GM12878 (cell line): ENCODE measurements around the gene FAM222A. TPM values are rescaled to one million over a fixed set of nuclear protein-coding genes. Genes with fewer than 3 reads are reported as not detected.

ENCODE experiments used
- ATAC-seq: fragments of 200-7000 bp; cut with Tn5 transposase; 3 replicates; pipeline ENCODE4 v1.9.1; 2020; ENCODE audit warnings: mild to moderate bottlenecking, moderate library complexity
- BruUV-seq: library from RNA; stranded (reverse); fragments of 400-500 nt; replicated peaks from 2 replicates; lab custom pipeline; 2021; lab: Mats Ljungman, UMichigan
- CTCF ChIA-PET: fragments of 300-600 bp; sonication (Branson Sonifier 250); formaldehyde crosslinking; extraction: SDS; loops from one replicate; lab custom pipeline; 2021; ENCODE audit warnings: inconsistent platforms; lab: Yijun Ruan, JAX
- POLR2A ChIA-PET: fragments of 350-600 bp; formaldehyde crosslinking; extraction: SDS; loops from one replicate; lab custom pipeline; 2021; ENCODE audit warnings: inconsistent platforms; lab: Charles Lee
- RAD21 ChIA-PET: fragments of 300-600 bp; sonication (Branson Sonifier 250); formaldehyde crosslinking; loops from one replicate; lab custom pipeline; 2023; ENCODE audit warnings: antibody characterized with exemption; ENCODE audit not compliant: unreplicated experiment; lab: Charles Lee
- SMC1A ChIA-PET: fragments of 300-600 bp; sonication (Branson Sonifier 250); formaldehyde crosslinking; loops from one replicate; lab custom pipeline; 2023; ENCODE audit not compliant: unreplicated experiment, uncharacterized antibody; lab: Charles Lee
- DNase-seq: peaks from one replicate; pipeline ENCODE4 v3.0.0-alpha.2; 2011; ENCODE audit warnings: low read depth, low spot score
- FAIRE-seq: peaks from 3 replicates; lab custom pipeline; 2011; peaks lifted over from hg19 to GRCh38; lab: Jason Lieb, UNC
- H2AFZ ChIP-seq: 2 replicates; pipeline ENCODE4 v1.6.0; 2011; ENCODE audit warnings: low read depth, low read length, control low read depth; ENCODE audit not compliant: control insufficient read depth
- H3K27ac ChIP-seq: 2 replicates; pipeline ENCODE4 v1.5.1; 2011; ENCODE audit warnings: control low read depth; ENCODE audit not compliant: control insufficient read depth, insufficient read depth
- H3K27me3 ChIP-seq, 2 experiments: replicated peaks in 1 of 2; 2 replicates each; pipeline versions ENCODE4 v1.6.0 to v1.6.1; 2011; ENCODE audit warnings: low read length in 1 of 2; ENCODE audit not compliant: control insufficient read depth in 2 of 2, insufficient read depth in 2 of 2
- H3K36me3 ChIP-seq, 2 experiments: 2 replicates each; pipeline ENCODE4 v1.5.1; 2011; ENCODE audit warnings: low read length in 1 of 2; ENCODE audit not compliant: control insufficient read depth in 2 of 2, insufficient read depth in 2 of 2
- H3K4me1 ChIP-seq: 2 replicates; pipeline ENCODE4 v1.6.1; 2011; ENCODE audit warnings: mild to moderate bottlenecking, low read length, moderate library complexity, mixed read lengths; ENCODE audit not compliant: control insufficient read depth, insufficient read depth
- H3K4me2 ChIP-seq: 2 replicates; pipeline ENCODE4 v1.6.0; 2011; ENCODE audit warnings: control low read depth; ENCODE audit not compliant: control insufficient read depth, insufficient read depth
- H3K4me3 ChIP-seq: fragments of 200-600 bp; sonication (generic); 2 replicates; pipeline ENCODE4 v1.5.1; 2016
- H3K79me2 ChIP-seq: 2 replicates; pipeline ENCODE4 v1.6.0; 2011; ENCODE audit warnings: low read length; ENCODE audit not compliant: control insufficient read depth, insufficient read depth
- H3K9ac ChIP-seq: 2 replicates; pipeline ENCODE4 v1.8.0; 2011; ENCODE audit warnings: low read length, control low read depth, mixed read lengths; ENCODE audit not compliant: control insufficient read depth, insufficient read depth
- H3K9me3 ChIP-seq: replicated peaks from 3 replicates; pipeline ENCODE4 v1.5.1; 2011; ENCODE audit warnings: mild to moderate bottlenecking, low read length; ENCODE audit not compliant: control insufficient read depth, insufficient read depth
- H4K20me1 ChIP-seq: 2 replicates; pipeline ENCODE4 v1.6.0; 2011; ENCODE audit not compliant: control insufficient read depth, insufficient read depth
- BHLHE40 ChIP-seq, 2 experiments: fragments of 450-650 bp in 1 of 2; IDR thresholded peaks; 2 replicates each; pipeline ENCODE4 v1.6.1; 2011 to 2017; ENCODE audit warnings: low read depth in 2 of 2, borderline replicate concordance in 1 of 2, improper control_type of control experiment in 1 of 2, low read length in 1 of 2, mild to moderate bottlenecking in 1 of 2
- ETV6 ChIP-seq, 2 experiments: fragments of 450-650 bp in 1 of 2; IDR thresholded peaks in 1 of 2; conservative IDR thresholded peaks in 1 of 2; 2 replicates each; pipeline ENCODE4 v1.6.1; 2014; ENCODE audit warnings: antibody characterized with exemption in 1 of 2, borderline replicate concordance in 1 of 2, low read depth in 1 of 2, mild to moderate bottlenecking in 1 of 2, moderate library complexity in 1 of 2
- IKZF2 ChIP-seq, 2 experiments: fragments of 450-650 bp; IDR thresholded peaks; 2 replicates each; pipeline ENCODE4 v1.6.1; 2017; ENCODE audit warnings: mild to moderate bottlenecking in 2 of 2, moderate library complexity in 2 of 2
- NRF1 ChIP-seq: conservative IDR thresholded peaks from 2 replicates; pipeline ENCODE4 v1.6.1; 2011; ENCODE audit warnings: mild to moderate bottlenecking, low read depth, low read length, improper control_type of control experiment
- PML ChIP-seq: IDR thresholded peaks from 2 replicates; pipeline ENCODE4 v1.6.1; 2012; ENCODE audit warnings: low read length, inconsistent platforms
- RAD21 ChIP-seq: IDR thresholded peaks from 2 replicates; pipeline ENCODE4 v1.6.1; 2011; ENCODE audit warnings: mild to moderate bottlenecking, low read depth, low read length, moderate library complexity; ENCODE audit not compliant: insufficient read depth
- RFX5 ChIP-seq: IDR thresholded peaks from 2 replicates; pipeline ENCODE4 v1.6.1; 2011; ENCODE audit warnings: low read depth, low read length, improper control_type of control experiment
- ZNF207 ChIP-seq: fragments of 450-650 bp; IDR thresholded peaks from 2 replicates; pipeline ENCODE4 v1.6.1; 2014; ENCODE audit warnings: antibody characterized with exemption, mild to moderate bottlenecking, borderline replicate concordance
- ZNF274 ChIP-seq: IDR thresholded peaks from one replicate; pipeline ENCODE4 v1.8.0; 2011; ENCODE audit not compliant: insufficient read length, insufficient read depth
- WGBS: methylation state at CpG from one replicate; pipeline ENCODE4 v1.1.6; 2016; ENCODE audit warnings: low lambda C conversion rate; ENCODE audit not compliant: insufficient replicate concordance, insufficient coverage; ENCODE audit errors: missing lambda C conversion rate; 5-methylcytosine and 5-hydroxymethylcytosine counted together
- in situ Hi-C: fragments of 300-500 bp; cut with MboI; formaldehyde crosslinking; loops from 9 replicates; pipeline ENCODE4 v1.14.3; 2018; ENCODE audit warnings: mixed read lengths
- intact Hi-C: fragments of 100-400 bp; cut with micrococcal nuclease; formaldehyde crosslinking; loops from one replicate; pipeline ENCODE4 v1.14.2; 2022; ENCODE audit not compliant: unreplicated experiment
- polyA plus RNA-seq, 11 experiments: library from polyadenylated mRNA; depleted of rRNA in 4 of 11; unstranded in 6 of 11; stranded (reverse) in 5 of 11; fragments of >200 nt; fragmentation: Nextera tagmentation in 4 of 11; fragmentation: Illumina TruSeq in 1 of 11; extraction: Ambion mirVana in 4 of 11; extraction: Trizol in 1 of 11; gene quantifications; 1 replicate in 1 of 11; 2 replicates in 10 of 11; pipeline versions ENCODE4 v1.2.1 to v1.2.3, GENCODE V29; 2011 to 2016; ENCODE audit warnings: inconsistent platforms in 2 of 11, missing spikeins in 2 of 11, low read depth in 1 of 11
- total RNA-seq, 4 experiments: library from RNA; depleted of rRNA in 3 of 4; stranded (reverse); fragments of >200 nt in 3 of 4; fragmentation: Illumina TruSeq in 1 of 4; extraction: Trizol in 1 of 4; gene quantifications; 2 replicates each; pipeline versions ENCODE4 v1.2.1 to v1.2.3, GENCODE V29; 2013 to 2021
- TF ChIP-seq, protein P1 (sequence below): fragments of 450-650 bp; IDR thresholded peaks from 2 replicates; pipeline ENCODE4 v1.6.1; 2017; ENCODE audit warnings: antibody characterized with exemption, mild to moderate bottlenecking, moderate library complexity

The FAM222A gene
- total and polyA plus RNA-seq, 10 of the 15 experiments (the other 5 are each of a cell fraction or from before 2014, with no cell fraction given), result 0.04 to 0.49 (median 0.14) TPM; not detected in 3

DNA sequence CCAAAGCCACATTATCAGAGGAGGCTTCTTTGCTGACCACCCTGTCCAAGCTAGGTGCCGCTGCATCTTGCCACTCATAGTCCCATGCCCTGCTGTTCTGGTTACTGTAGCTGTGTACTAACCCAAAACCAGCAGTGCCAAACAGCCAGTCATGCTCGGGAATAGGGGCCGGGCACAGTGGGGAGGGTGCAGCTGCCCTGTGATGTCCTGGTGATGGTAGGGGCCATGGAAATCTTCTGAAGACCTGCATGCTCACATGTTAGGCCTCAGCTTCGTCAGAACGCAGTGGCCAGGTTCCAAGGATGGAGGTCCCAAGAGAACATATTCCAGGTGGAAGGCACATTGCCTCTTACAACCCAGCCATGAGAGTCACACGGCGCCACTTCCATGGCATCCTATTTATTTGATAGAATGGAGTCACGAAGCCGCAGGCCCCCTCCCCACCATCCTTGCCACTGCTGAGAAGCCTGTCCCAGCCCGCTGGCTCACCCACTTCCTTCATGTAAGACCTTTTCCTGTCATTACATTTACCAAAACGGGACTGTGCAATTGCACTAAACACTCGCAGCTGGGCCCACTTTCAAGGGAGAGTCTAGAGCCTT lies 48.5 kb downstream of the FAM222A start:
- WGBS, result 49% methylated on average over 12 of the region's 12 CpGs

More for the DNA sequence above, 48.5 kb downstream of the FAM222A start:
- H3K9ac ChIP-seq, result no peak overlapping the region
- no peak overlapping the region for H2AFZ ChIP-seq
- H3K27me3 ChIP-seq, result no peaks in the 10 kb centered on the region
- intact Hi-C loops, result no loop called here
- no peak overlapping the region for H3K27ac ChIP-seq
- H3K4me3 ChIP-seq, result no peak overlapping the region
- in situ Hi-C loops, result no loop called here
- no peaks in the 10 kb centered on the region for H4K20me1 ChIP-seq
- H3K4me1 ChIP-seq, result no peaks in the 10 kb centered on the region
- no peaks in the 10 kb centered on the region for H3K36me3 ChIP-seq
- H3K4me2 ChIP-seq, result no peak overlapping the region
- CTCF ChIA-PET, result interaction anchor here (0.8 to 1.3 kb wide), 2 partner anchors 9 to 83 kb away, joined by 3 to 4 read pairs; no protein-coding TSS in a partner anchor
- no peak for DNase-seq
- no peaks in the 10 kb centered on the region; the same call in 2 of the 3 replicates for H3K9me3 ChIP-seq
- BruUV-seq, result no TSS peak
- TF ChIP-seq RAD21 (no peak), BHLHE40 (IDR thresholded peaks at IDR 0.05; ENCODE audit: borderline replicate concordance in 1 of 2, low read depth in 2 of 2, low read length in 1 of 2) (no peak), PML (no peak), ETV6 (conservative IDR thresholded peaks at IDR 0.05 in 1 of 2, IDR thresholded peaks at IDR 0.05 in 1 of 2; ENCODE audit: borderline replicate concordance in 1 of 2, low read depth in 1 of 2) (no peak), IKZF2 (IDR thresholded peaks at IDR 0.05) (no peak), NRF1 (no peak), ZNF274 (no peak), ZNF207 (no peak), RFX5 (no peak)
- TF ChIP-seq, protein P1, sequence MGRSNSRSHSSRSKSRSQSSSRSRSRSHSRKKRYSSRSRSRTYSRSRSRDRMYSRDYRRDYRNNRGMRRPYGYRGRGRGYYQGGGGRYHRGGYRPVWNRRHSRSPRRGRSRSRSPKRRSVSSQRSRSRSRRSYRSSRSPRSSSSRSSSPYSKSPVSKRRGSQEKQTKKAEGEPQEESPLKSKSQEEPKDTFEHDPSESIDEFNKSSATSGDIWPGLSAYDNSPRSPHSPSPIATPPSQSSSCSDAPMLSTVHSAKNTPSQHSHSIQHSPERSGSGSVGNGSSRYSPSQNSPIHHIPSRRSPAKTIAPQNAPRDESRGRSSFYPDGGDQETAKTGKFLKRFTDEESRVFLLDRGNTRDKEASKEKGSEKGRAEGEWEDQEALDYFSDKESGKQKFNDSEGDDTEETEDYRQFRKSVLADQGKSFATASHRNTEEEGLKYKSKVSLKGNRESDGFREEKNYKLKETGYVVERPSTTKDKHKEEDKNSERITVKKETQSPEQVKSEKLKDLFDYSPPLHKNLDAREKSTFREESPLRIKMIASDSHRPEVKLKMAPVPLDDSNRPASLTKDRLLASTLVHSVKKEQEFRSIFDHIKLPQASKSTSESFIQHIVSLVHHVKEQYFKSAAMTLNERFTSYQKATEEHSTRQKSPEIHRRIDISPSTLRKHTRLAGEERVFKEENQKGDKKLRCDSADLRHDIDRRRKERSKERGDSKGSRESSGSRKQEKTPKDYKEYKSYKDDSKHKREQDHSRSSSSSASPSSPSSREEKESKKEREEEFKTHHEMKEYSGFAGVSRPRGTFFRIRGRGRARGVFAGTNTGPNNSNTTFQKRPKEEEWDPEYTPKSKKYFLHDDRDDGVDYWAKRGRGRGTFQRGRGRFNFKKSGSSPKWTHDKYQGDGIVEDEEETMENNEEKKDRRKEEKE, result no peak
- TF ChIP-seq, all 136 proteins: peak for 0
- ChIA-PET RAD21 (no interaction called here), POLR2A (no interaction called here), SMC1A (no interaction called here)
- FAIRE-seq (no peak), ATAC-seq (no peak)
- H3K79me2 ChIP-seq, result no peaks in the 10 kb centered on the region
